Measurements from ENCODE around the gene UNK. TPM values are rescaled to one million over a fixed set of nuclear protein-coding genes. Genes with fewer than 3 reads are reported as not detected.

The UNK gene
- total RNA-seq, 4 donors from 2014 or later: 18.0 to 23.7 (median 20.0) TPM

- H3K27me3 ChIP-seq: no peaks in the 10 kb centered on the region
- no peak overlapping the region for H3K4me3 ChIP-seq
- no peak overlapping the region for H3K27ac ChIP-seq (replicated peaks in 1 of 4)
- H3K36me3 ChIP-seq: peaks cover 0 to 92% (median 33%) of the 10 kb centered on the region in 4 donors
- WGBS: no CpG with 5 or more reads among the region's 2 CpGs
- intact Hi-C loops (cut with DNase I): no loop called here
- no peaks in the 10 kb centered on the region for H3K9me3 ChIP-seq
- DNase-seq (ENCODE audit: extremely low spot score): no peak
- TF ChIP-seq CTCF (IDR thresholded peaks at IDR 0.05) (no peak), POLR2A (IDR thresholded peaks at IDR 0.05; ENCODE audit: low read depth) (no peak), EP300 (IDR thresholded peaks at IDR 0.05) (no peak), POLR2AphosphoS5 (IDR thresholded peaks at IDR 0.05) (no peak)
- H3K4me1 ChIP-seq: peaks cover 11 to 29% (median 24%) of the 10 kb centered on the region in 4 donors
Measured at GRCh38 chr17:75755990-75756389, 28.6 kb upstream of the UNK start.

- H3K27ac ChIP-seq (replicated peaks in 1 of 4): no peak overlapping the region
- intact Hi-C loops (cut with DNase I): no loop called here
- peaks cover 11 to 29% (median 24%) of the 10 kb centered on the region in 4 donors for H3K4me1 ChIP-seq
- H3K36me3 ChIP-seq: peaks cover 0 to 88% (median 33%) of the 10 kb centered on the region in 4 donors
- H3K4me3 ChIP-seq: no peak overlapping the region
- H3K27me3 ChIP-seq: no peaks in the 10 kb centered on the region
- TF ChIP-seq CTCF (IDR thresholded peaks at IDR 0.05) (no peak), POLR2AphosphoS5 (IDR thresholded peaks at IDR 0.05) (no peak), EP300 (IDR thresholded peaks at IDR 0.05) (no peak), POLR2A (IDR thresholded peaks at IDR 0.05; ENCODE audit: low read depth) (no peak)
- 90% methylated on average over 13 of the region's 29 CpGs for WGBS
- no peak for DNase-seq (ENCODE audit: extremely low spot score)
- no peaks in the 10 kb centered on the region for H3K9me3 ChIP-seq
Measured at GRCh38 chr17:75756451-75757085, 28.0 kb upstream of the UNK start.

DNA sequence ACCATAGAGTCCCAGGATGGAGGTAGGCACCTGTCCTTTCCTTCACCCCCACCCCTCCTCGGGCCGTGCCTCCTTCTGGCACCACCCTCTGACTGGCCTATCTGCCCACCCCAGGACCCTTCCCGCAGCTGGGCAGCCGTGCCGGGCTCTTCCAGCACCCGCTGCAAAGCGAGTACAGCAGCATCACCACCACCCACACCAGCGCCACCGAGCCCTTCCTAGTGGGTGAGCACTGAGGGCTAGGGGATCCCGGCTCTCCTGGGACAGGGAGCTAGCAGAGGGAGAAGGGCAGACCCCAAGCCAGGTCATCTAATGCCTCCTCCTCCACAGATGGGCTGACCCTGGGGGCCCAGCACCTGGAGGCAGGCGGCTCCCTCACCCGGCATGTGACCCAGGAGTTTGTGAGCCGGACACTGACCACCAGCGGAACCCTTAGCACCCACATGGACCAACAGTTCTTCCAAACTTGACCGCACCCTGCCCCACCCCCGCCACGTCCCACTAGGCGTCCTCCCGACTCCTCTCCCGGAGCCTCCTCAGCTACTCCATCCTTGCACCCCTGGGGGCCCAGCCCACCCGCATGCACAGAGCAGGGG lies 27.4 kb upstream of the UNK start:
- H3K36me3 ChIP-seq: peaks cover 0 to 86% (median 31%) of the 10 kb centered on the region in 4 donors
- no peaks in the 10 kb centered on the region for H3K9me3 ChIP-seq

DNA sequence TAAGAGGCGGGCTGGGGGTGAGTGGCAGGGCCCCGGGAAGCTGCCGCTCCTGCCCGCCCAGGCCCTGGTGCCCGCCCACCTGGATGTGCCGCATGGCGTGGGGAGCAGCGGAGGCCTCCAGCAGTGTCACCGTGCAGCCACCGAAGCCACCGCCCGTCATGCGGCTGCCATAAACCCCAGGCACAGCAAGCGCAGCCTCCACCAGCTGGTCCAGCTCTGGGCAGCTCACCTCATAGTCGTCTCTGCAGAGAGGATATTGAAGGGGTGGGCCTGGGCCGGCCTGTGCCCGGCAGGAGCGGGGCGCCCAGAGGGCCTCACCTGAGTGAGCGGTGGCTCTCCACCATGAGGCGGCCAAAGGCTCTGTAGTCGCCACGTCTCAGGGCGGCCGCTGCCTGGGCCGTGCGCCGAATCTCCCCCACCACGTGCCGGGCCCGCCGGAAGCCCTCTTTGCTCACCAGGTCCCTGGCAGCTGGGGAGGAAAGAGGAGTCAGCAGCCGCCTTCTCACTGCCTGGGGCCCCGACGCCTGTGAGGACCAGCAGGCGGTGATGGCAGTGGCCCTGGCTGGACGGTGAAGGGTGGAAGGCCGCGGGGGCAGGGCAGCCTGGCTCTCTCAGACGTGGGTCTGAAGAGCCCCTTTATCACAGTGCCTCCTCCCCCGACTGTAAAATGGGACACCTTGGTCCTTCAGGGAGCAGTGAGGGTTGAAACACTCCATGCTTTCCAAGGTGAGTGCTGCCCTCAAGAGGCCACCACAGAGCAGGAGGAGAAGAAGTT lies 26.3 kb upstream of the UNK start:
- no peaks in the 10 kb centered on the region for H3K9me3 ChIP-seq
- no peak overlapping the region for H3K4me3 ChIP-seq
- intact Hi-C loops (cut with DNase I): no loop called here
- WGBS: 87% methylated on average over 28 of the region's 41 CpGs
- no peak for DNase-seq (ENCODE audit: extremely low spot score)
- no peak for TF ChIP-seq POLR2A (IDR thresholded peaks at IDR 0.05; ENCODE audit: low read depth)
- no peak for TF ChIP-seq EP300 (IDR thresholded peaks at IDR 0.05)
- TF ChIP-seq CTCF (IDR thresholded peaks at IDR 0.05): no peak
- no peak for TF ChIP-seq POLR2AphosphoS5 (IDR thresholded peaks at IDR 0.05)
- peaks cover 0 to 85% (median 37%) of the 10 kb centered on the region in 4 donors for H3K36me3 ChIP-seq
- no peak overlapping the region for H3K27ac ChIP-seq (replicated peaks in 1 of 4)
- no peaks in the 10 kb centered on the region for H3K27me3 ChIP-seq
- H3K4me1 ChIP-seq: peaks cover 11 to 28% (median 25%) of the 10 kb centered on the region in 4 donors

More for the DNA sequence above, 27.4 kb upstream of the UNK start:
- H3K27ac ChIP-seq (replicated peaks in 1 of 4): no peak overlapping the region
- H3K4me3 ChIP-seq: no peak overlapping the region
- H3K4me1 ChIP-seq: peaks cover 11 to 29% (median 24%) of the 10 kb centered on the region in 4 donors
- TF ChIP-seq EP300 (IDR thresholded peaks at IDR 0.05) (no peak), POLR2A (IDR thresholded peaks at IDR 0.05; ENCODE audit: low read depth) (no peak), CTCF (IDR thresholded peaks at IDR 0.05) (no peak), POLR2AphosphoS5 (IDR thresholded peaks at IDR 0.05) (no peak)
- WGBS: 84% methylated on average over 5 of the region's 21 CpGs
- intact Hi-C loops (cut with DNase I): no loop called here
- H3K27me3 ChIP-seq: no peaks in the 10 kb centered on the region
- no peak for DNase-seq (ENCODE audit: extremely low spot score)

All from esophagus muscularis mucosa (tissue), 4 donors.